Suppressor macrophage treated with lipopolysaccharide for 4 hours (primary cell): ENCODE measurements around the gene ADIPOR2.
A peak's percentile ranks its signal among the peaks of the same experiment; 100 is the strongest.

Experiments
- DNase-seq: peaks from one replicate; pipeline ENCODE4 v3.0.0-alpha.2; 2020

Gene ADIPOR2

DNA sequence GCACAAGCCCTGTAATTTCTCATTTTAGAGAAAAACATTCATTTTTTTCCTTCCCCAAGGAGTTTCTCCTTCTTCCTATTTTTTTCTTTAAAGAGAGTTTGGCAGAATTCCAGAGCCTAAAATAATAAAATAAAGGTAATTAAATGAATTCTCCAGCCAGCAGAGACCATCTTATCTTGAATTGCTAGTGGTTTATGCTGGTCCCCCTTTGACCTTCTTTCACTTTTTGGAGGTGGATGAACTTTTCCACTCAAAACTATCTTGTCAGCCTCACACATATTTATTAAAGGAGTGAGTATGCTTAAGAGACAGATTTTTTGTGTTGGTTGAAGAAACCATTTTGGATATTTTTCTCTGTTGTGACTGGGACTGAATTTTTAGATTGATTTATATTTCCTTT is 47.6 kb downstream of the ADIPOR2 start:
- DNase-seq = no peak

DNA sequence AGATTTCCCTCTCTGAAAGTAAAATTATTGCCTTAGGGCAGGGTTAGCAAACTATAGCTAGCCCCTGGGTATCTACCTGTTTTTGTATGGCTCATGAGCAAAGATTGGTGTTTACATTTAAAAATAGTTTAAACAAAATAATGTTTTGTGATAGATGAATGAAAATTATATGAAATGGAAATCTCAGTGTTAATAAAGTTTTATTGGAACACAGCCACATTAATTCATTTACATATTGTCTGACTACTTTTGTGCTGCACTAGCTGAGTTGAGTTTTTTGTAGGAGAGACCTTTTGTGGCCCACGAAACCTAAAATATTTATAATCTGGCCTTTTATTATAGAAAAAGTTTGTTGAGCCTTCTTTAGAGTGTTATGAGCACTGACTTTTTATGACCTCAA is 48.5 kb downstream of the ADIPOR2 start:
- DNase-seq = no peak

- DNase-seq = no peak
Observed at GRCh38 chr12:1740161-1740948, 49.5 kb downstream of the ADIPOR2 start.

DNA sequence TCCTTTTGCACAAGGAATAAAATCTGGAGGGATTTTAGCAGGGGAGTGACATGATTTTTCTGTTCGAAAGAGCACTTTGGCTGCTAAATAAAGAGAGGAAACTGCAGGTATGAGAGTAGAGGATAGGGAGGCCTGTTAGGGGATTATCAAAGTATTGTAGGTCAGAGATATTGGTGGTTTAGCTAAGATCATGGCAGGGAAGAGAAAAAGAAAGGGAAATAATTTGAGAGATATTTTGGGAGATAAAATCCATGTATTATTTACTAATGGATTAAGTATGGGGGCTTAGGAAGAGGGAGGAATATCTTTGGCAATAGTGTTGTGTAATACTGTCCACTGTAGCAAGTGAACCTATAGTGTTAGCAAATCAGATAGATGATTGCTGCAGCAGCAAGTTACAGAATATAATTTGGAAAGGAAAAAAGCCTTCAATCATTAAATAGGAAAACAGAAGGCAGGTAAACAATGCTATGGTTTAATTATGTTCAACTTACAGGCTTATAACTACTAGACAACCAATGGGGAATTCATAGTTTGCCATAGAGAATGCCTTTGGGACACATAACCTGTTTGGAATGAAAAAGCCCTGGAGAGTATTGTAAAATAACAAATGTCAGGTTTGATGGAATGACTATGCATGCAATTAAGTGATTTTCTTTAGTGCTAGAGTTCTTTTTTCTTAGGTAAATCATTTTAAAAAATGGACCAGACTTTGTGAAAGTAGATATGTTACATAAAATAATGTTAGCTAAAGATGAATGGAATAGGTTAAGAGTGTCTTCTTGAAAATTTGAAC is 50.5 kb downstream of the ADIPOR2 start:
- no peak for DNase-seq

GRCh38 chr12:1744932-1745331 is 54.1 kb downstream of the ADIPOR2 start:
- no peak for DNase-seq

GRCh38 chr12:1747609-1748008 is 56.7 kb downstream of the ADIPOR2 start:
- DNase-seq = no peak

- no peak for DNase-seq
Observed at GRCh38 chr12:1749019-1749418, 58.1 kb downstream of the ADIPOR2 start.

DNA sequence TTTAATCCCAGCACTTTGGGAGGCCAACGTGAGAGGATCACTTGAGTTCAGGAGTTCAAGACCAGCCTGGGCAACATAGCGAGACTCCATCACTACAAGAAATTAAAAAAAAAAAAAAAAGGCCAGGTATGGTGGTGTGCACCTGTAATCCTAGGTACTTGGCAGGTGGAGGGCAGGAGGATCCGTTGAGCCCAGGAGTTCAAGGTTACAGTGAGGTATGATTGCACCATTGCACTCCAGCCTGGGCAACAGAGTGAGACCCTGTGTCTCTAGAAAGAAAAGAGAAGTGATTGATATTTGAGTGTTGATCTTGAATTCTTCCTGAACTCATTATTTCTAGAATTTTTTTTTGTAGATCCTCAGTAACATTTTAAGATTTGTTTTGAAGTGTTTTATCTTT is 59.4 kb downstream of the ADIPOR2 start:
- no peak for DNase-seq

DNA sequence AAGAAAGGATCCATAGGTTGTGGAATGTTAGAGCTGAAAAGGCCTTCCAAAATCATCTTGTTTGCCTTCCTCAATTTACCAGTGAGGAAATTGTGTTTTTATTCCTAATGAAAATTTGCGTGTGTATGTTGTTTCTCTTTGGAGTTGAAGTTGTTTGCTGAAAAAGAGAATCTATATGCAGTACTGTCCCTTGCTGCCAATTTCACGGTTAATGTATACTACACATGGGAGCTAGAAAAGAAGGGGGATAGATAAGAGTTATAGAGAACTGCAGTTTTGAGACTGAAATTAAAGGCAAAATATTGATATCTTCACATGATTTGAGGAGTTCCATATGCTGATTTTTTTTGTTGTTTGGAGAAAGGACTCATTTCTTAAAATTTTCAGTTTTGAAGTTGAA is 67.5 kb downstream of the ADIPOR2 start:
- no peak for DNase-seq

DNA sequence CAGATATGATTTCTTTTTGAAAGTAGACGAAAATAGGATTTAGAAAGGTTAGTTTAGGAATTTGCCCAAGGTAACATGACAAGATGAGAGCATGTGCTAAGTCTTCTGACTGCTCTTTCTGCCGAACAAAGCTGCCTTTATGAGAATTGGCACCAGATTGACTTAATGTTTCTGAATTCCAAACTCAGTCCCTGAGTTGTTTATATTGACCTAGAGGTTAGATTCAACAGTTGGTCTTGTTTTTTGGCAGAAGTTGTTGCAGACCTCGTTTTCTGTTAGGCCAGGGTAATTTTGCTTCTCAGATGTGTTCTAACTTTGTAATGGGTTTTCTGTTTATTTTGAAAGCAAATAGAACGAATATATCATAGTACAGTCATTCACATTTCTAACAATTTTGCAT is 68.0 kb downstream of the ADIPOR2 start:
- no peak for DNase-seq

GRCh38 chr12:1760566-1761382 is 69.9 kb downstream of the ADIPOR2 start:
- peak; percentile 22 for DNase-seq

GRCh38 chr12:1761857-1762256 is 71.0 kb downstream of the ADIPOR2 start:
- DNase-seq = no peak

GRCh38 chr12:1763153-1763552 is 72.3 kb downstream of the ADIPOR2 start:
- peak; percentile 21 for DNase-seq

DNA sequence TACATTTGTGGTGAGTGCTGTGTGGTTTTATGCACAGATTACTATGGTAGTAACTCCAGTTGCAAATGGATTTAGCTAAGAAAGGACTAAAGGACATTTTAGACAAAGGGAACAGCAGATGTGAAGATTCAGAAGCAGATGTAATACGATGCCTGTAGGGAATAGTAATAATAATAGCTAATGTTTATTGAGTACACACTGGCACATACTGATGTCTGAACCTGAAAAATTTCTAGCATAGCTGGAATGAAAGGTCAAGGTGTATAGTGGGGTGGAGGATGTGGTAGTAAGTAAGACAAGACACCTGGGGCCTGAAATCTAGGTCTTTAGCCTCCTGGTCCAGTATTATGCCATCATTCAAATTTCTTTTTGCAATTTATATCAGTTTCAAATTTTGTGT is 75.2 kb downstream of the ADIPOR2 start:
- no peak for DNase-seq

GRCh38 chr12:1767407-1768090 is 76.7 kb downstream of the ADIPOR2 start:
- no peak for DNase-seq

DNA sequence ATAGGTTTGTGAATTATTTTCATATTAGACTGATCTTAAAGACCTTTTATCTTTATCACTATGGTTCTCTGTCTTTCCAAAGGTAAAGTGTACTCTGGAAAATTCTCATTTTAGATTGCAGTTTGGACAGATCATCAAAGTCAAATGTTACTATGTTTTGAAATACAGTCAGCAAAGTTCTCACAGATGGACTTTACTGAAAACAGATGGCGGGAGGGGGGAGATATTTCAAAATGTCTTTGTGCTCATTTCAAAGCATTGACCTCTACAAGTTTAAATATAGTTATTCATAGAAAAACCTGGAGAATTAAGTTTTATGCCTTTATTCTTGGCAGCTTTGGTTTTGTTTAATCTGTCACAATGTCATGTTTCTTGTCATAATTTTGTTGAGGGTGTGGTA is 77.7 kb downstream of the ADIPOR2 start:
- DNase-seq = no peak

DNA sequence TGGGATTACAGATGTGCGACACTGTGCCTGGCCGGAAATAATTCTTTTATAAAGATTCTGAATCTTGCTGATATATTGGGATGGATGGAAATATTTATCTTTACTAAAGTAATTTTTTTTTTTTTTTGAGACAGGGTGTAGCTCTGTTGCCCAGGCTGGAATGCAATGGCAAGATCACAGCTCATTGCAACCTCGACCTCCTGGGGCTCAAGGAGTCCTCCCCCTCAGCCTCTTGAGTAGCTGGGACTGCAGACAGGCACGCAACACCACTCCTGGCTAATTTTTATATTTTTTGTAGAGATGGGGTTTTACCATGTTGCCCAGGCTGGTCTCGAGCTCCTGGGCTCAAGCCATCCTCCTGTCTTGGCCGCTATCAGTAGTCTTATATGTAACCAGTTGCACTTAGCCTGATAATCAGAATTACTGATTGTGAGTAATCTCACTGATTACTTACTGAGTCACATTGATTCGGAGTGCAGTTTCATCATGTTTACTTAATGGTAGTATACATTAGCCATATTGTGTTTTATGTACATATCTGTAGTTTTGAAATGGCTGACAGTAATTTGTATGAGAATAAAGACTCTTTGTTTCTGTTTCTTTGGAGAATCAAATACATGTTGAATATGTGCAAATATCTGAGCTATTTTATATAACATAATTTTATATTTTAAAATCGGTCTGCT is 79.1 kb downstream of the ADIPOR2 start:
- no peak for DNase-seq

DNA sequence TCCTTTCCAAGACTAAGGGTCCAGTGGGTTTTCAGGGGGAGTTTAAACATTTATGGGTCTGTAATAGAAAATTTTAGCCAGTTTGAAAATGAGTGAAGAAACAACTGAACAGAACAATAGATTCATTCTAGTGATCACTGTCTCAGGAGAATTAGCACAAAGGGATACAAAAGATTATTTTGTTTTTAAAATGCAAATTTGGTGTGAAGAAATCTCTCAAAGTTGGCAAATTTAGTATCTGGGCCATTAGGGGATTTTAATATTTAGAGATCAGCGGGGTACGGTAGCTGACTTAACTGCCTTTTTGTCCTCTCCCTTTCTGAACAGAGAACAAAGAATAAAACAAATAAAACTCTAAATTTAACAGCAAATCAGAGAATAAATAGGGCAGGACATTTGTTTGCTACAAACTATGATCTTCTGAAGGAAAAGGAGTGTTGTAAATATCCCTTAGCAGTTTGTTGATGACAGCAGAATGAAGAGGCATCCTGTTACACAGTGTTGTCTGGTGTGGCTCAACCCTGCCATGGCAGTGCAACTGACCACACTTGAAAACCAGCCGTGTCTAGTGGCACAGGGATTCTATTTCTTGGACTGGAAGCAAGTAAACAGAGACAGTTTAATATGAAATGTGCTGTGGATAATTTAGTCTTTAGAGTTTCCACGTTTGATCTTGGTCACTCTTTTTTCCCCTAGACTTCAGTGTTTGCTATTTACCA is 83.2 kb downstream of the ADIPOR2 start:
- no peak for DNase-seq

DNA sequence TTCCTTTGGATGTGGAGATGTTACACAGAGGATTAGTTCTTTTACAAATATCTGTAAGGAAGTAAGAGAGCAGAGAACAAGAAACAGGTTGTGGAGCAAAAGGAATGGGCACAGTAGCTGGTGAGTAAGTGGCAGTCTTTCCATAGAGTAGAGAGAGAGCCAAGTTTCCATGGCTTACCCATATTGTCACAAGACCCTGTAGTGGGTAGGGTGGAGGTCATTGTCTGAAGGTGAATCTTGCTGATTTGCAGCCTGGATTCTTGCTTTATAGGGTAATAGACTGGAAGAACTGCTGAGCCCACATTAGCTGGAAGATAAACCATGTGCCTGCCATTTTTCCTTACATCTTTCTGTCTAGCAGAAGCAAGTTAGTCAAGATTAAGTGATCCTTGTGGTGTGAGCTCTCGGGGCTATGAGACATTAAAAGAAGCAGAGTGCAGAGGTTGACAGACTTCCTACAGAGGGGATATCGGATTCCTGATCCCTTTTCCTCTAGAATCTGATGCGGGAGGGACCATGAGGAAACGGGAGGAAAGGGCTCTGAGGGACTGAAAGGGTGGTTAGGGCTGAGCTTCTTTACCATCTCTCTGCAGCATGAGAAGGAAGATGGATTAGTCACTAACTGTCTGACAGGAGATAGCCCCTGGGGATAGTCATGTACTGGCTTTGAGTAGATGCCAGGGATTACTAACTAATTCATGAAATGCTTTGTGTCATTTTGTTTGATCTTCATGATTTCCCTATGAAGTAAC is 85.5 kb downstream of the ADIPOR2 start:
- no peak for DNase-seq

DNA sequence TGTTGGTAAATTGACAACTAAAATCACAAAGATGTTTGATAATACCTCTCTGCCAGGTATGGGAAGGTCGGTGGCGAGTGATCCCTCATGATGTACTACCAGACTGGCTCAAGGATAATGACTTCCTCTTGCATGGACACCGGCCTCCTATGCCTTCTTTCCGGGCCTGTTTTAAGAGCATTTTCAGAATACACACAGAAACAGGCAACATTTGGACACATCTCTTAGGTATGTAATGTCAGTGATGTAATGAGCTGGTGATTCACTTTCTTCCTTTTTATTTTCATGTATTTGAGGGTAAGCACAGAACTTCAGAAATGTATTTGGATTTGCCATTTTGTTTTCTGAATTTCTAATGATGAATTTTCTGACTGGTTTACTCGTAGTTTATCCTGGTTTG is 86.9 kb downstream of the ADIPOR2 start:
- no peak for DNase-seq

GRCh38 chr12:1778911-1779310 is 88.0 kb downstream of the ADIPOR2 start:
- DNase-seq = peak; percentile 36
